GM15510 (cell line): ENCODE results near the gene ST6GAL1.

Experiments
- POLR2A ChIP-seq: IDR thresholded peaks from 3 replicates; pipeline ENCODE4 v1.6.1; 2011; ENCODE audit warnings: borderline replicate concordance; ENCODE audit not compliant: insufficient read length; ENCODE audit errors: extremely low read depth

ST6GAL1 gene

DNA sequence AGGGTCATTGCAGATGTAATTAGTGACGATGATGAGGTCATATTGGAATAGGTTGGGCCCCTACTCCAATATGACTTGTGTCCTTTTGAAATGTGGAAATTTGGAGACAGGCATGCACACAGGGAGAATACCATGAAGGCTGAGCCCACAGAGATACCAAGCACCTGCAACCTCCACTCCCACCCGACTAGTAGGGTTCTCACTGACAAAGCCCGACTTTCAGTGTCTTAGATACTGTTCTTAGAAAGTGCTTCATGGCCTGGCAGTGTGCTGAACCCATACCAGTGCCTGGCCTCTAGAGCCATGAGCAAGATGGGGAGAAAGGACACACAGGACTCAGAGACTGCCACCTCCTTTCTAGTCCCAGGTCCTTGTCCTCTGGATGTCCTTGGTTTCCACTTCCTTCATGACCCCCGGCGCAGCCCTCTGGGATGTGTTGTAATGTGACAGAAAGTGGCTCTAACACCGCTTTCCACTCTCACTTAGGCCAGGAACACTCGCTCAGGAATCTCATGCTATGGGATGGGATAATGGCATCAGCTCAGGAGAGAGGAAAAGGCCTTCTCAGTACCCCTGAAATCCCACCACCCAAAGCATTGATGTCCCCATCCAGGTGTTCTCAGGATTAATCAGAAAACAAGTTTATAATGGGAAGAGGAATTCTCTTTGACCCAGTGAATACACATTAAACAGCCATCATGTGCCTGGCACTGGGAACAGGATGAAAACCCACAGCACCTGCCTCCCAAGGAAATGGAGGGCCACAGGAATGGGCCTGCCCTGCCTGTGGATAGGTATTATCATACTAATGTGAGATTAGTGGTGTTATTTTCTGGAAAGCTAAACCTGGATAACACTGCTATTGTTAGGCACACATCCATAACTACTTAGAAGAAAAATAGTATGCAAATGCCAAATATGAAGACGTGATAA, 149.0 kb downstream of the ST6GAL1 start:
- TF ChIP-seq POLR2A = peak; percentile 26

DNA sequence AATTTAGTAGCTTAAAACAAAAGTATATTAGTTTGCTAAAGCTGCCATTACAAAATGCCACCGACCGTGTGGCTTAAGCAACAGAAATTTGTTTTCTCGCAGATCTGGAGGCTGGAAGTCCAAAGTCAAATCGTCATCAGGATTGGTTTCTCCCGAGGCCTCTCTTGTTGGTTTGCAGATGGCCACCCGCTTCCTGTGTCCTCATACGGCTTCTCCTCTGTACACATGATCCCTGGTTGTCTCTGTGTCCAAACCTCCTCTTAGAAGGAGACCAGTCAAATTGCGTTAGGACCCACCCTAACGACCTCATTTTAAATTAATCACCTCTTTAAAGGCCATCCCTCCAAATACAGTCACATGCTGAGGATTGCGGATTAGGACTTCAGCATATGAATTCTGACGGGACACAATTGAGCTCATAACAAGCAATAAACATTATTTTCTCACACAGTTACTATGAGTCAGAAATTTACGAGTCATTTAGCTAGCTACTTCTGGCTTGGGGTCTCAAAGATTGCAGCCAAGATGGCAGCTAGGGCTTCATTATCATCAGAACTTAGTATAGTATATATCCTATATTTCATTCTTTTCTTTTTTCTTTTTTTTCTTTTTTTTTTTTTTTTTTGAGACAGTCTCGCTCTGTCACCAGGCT, 150.6 kb downstream of the ST6GAL1 start:
- no peak for TF ChIP-seq POLR2A

DNA sequence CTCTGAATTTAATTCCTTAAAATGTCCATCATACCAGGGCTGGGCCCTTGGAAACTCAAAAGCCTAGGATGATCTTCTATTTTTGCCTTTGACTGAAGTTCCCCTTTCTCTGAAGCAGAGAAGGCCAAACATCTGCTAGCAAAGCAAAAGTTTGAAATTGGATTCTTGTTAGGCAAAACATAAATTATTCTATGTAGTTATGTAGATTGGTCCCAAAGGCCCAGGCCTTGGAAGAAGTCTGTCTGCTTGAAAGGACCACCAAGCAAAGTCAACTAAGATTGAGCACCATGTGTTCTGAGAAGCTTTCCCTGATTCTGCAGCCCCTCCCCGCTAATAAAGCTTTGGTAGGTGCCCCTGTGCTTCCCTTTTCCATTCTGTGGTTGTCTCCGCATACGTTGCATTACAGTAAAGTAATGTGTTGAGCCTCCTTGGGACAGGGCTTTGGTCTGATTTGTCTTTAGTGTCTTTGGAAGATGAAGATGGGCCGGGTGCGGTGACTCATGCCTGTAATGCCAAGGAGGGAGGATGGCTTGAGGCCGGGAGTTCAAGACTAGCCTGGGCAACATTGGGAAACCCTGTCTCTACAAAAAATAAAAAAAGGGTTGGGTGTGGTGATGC, 152.5 kb downstream of the ST6GAL1 start:
- no peak for TF ChIP-seq POLR2A

DNA sequence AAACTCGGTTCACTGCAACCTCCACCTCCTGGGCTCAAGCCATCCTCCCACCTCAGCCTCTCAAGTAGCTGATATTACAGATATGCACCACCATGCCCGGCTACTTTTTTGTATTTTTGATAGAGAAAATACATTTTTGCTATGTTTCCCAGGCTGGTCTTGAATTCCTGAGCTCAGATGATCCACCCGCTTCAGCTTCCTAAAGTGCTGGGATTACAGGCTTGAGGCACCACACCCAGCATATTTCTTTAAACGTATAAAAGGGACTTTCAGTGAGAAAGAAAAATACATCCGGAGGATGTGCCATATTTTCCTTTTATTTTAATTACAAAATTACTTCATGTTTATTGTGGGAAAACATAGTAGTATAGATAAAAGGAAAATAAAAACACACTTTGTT, 153.8 kb downstream of the ST6GAL1 start:
- TF ChIP-seq POLR2A = no peak

DNA sequence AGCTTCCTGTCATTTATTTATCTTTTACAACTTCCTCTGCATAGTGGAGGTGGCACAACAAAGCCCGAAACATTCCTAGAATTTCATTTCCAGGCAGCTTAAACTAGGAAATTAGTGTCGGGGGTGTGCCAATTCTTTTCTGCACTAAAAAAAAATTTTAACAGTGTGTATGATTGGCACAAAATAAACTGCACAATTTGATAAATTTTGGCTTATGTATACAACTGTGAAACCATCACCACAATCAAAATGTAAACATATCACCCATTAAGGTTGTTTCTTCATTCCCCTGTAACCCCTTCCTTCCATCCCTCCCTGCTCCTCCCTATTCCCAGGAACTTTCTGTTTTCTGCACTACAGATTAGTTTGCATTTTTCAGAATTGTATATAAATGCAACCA, 154.3 kb downstream of the ST6GAL1 start:
- TF ChIP-seq POLR2A = no peak

DNA sequence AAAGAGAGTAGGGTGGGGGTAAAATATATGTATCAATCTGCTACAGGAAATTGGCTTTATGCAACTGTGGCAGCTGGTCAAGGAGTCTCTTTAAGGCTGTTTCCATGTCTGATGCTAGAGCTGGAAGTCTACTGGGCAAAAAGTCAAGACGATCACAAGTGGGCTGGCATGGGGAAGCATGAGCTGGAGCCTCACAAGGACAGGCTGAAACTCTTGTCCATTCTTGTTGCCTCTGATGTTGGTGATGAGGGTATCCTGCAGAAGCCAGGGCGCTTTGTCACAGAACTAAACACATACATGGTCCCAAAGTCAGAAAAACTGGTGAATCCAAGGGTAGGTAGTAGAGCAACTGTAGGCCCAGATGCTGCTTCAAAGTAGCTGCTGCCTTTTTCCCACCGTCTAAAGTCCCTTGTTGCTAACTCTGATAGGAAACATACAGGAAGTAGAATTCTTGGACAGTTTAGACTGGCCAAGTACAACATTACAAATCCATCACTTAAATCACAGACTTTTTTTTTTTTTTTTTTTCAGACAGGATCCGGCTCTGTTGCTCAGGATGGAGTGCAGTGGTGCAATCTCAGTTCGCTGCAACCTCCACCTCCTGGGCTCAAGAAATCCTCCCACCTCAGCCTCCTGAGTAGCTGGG, 154.8 kb downstream of the ST6GAL1 start:
- TF ChIP-seq POLR2A = no peak

DNA sequence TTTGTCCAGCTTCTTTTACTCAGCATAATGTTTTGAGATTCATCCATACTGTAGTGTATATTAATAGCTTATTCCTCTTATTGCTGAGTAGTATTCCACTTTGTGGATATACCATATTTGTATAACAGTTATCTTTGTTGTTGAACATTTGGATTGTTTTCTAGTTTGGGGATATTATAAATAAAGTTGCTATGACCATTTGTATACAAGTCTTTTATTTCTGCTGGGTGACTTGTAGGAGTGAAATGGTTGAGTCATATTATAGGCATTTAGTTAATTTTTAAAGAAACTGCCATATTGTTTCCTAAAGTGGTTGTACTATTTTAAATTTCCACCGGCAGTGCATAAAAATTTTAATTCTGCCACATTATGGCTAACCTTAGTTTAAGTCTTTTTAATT, 155.6 kb downstream of the ST6GAL1 start:
- no peak for TF ChIP-seq POLR2A

DNA sequence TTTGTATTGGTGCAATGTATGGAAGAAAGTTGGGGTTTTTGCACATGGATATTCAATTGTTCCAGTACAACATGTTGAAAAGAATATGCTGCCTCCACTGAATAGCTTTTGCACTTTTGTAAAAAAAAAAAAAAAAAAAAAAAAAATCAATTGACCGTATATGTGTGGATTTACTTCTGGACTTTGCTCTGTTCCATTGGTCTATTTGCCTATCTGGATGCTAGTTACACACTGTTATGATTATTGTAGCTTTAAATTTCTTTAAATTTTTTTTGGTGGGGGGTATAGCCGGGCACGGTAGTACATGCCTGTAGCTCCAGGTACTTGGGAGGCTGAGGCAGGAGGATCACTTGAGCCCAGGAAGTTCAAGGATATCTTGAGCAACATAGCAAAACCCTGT, 156.5 kb downstream of the ST6GAL1 start:
- no peak for TF ChIP-seq POLR2A

DNA sequence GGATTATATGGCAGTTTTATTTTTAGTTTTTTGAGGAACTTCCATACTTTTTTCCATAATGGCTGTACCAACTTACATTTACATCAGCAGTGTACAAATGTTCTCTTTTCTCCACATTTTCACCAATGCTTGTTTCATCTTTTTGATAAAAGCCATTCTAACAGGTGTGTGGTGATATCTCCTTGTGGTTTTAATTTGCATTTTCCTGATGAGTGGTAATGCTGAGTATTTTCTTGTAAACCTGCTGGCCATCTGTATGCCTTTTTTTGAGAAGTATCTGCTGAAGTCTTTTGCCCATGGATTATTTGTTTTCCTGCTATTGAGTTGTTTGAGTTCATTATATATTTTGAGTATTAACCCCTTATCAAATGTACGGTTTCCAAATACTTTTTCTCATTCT, 158.4 kb downstream of the ST6GAL1 start:
- TF ChIP-seq POLR2A = no peak

DNA sequence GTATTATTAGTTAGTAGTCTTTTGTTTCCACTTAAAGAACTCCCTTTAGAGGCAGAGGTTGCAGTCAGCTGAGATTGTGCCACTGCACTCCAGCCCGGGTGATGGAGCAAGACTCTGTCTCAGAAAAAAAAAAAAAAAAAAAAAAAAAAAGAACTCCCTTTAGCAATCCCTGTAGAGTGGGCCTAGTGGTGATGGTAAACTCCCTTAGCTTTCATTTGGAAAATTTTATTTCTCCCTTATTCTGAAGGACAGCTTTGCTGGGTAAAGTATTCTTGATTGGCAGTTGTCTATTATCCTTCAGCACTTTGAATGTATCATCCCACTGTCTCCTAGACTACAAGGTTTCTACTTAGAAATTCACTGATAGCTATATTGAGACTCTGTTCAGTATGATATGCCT, 163.0 kb downstream of the ST6GAL1 start:
- no peak for TF ChIP-seq POLR2A

DNA sequence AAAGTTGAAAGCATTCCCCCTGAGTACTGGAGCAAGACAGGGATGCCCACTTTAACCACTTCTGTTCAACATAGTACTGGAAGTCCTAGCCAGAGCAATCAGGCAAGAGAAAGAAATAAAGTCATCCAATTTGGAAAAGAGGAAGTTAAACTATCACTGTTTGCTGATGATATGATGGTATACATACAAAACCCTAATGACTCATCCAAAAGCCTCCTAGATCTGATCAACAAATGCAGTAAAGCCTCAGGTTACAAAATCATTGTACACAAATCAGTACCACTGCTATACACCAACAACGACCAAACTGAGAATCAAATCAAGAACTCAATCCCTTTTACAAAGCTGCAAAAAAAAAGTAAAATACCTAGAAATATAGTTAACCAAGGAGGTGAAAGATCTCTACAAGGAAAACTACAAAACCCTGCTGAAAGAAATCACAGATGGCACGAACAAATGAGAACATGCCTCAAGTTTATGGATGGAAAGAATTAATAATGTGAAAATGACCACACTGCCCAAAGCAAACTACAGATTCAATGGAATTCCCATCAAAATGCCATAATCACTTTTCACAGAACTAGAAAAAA, 168.7 kb downstream of the ST6GAL1 start:
- TF ChIP-seq POLR2A = no peak

DNA sequence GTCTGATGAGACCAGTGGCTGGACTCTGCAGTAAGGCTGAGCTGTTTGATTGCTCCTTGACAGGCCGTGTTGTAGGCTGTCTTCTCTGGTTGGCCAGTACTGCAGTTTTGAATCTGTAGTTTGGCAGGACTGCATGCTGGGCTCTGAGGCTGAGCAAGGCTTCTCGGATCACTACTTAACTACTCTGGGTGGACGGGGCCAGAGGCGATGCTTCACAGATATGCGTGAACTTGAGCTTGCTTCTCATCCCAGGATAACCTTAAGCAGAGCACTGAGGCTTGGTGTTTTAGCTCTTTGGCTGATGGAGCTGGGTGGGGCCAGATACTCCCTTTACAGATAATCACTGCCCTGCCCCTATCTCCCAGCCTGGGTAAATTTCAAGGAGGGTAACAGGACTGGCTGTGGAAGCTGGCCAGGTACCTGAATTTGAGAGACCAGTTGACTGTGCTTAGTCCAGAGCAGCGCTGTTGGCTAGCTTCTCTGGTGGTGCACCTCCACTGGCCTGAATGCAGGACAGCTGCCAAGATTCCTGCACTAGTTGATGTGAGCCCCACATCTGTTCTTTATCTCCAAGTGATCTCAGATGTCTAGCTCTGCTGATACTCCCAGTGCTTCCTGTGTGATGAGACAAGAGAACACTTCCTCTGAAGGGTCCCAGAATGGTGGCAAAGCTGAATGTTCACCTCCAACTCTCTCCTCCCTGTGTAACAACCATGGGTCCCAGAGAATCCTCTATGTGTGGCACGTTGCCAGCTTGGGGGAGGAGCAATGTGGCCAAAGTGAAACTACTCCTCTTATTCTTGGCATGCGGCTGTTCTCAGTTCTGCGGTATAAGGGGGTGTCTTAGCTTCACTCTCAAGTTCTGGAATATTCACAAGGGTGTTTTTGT, 171.1 kb downstream of the ST6GAL1 start:
- TF ChIP-seq POLR2A = no peak

DNA sequence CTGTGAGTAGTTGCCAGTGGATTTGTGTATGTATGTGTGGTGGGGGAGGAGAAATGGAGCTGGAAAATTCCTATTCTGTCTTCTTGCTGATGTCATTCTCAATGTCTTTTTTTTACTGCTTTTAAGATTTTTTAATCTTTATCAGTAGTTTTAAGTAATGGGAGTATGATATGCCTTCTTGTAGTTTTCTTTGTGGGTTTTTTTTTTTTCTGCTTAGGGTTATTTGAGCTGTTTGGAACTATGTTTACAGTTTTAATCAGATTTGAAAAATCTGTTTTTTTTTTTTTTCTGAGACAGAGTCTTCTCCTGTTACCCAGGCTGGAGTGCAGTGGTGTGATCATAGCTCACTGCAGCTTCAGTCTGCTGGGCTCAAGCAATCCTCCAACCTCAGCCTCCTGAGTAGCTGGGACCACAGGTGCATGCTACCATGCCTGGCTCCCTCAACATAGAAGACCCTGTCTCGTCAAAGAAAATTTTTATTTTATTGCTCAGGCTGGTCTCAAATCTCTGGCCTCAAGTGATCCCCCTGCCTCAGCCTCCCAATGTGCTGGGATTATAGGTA, 171.8 kb downstream of the ST6GAL1 start:
- TF ChIP-seq POLR2A = no peak
